SH-SY5Y (cell line): ENCODE results near the gene PPME1.

Experiments
- GATA2 ChIP-seq: IDR thresholded peaks from 2 replicates; pipeline ENCODE4 v1.6.1; 2011; ENCODE audit warnings: mild to moderate bottlenecking, low read depth, low read length
- GATA3 ChIP-seq: IDR thresholded peaks from 2 replicates; pipeline ENCODE4 v1.6.1; 2011; ENCODE audit warnings: low read depth, mild to moderate bottlenecking, low read length, moderate library complexity

- no peak for TF ChIP-seq GATA3
- no peak for TF ChIP-seq GATA2
Measured at GRCh38 chr11:74196781-74197486, 25.8 kb downstream of the PPME1 start.
